ENCODE measurements around the gene BDKRB2. TPM values are rescaled to one million over a fixed set of nuclear protein-coding genes. Genes with fewer than 3 reads are reported as not detected.
A peak's percentile ranks its signal among the peaks of the same experiment; 100 is the strongest.

BDKRB2 gene
- total RNA-seq = 0.16 TPM

GRCh38 chr14:96204151-96205058 lies at the start of gene BDKRB2:
Gene BDKRB2 (plus strand): TSS chr14:96204839. CDS start chr14:96237108, 32,269 bp downstream.
- peak; percentile 31 for DNase-seq

GRCh38 chr14:96154900-96155299 lies 49.7 kb upstream of the BDKRB2 start:
- no peak for DNase-seq

GRCh38 chr14:96156804-96157760 lies 47.6 kb upstream of the BDKRB2 start:
- DNase-seq = no peak

DNA sequence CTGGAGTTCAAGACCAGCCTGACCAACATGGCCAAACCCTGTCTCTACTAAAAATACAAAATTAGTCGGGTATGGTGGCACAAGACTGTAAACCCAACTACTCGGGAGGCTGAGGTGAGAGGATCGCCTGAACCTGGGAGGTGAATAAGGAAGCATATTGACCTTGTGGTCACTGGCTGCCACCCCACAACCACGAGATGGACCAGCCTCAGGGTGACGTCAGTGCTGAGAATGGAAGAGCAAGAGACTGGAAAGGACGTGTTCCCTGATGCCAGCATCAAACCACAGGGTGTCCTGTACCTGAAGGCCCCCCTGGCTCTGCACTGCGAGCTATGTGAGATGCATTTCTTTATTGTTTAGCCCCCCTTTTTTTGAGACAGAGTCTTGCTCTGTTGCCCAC lies 45.9 kb upstream of the BDKRB2 start:
- no peak for DNase-seq

- DNase-seq = no peak
Measured at GRCh38 chr14:96160076-96160912, 44.3 kb upstream of the BDKRB2 start.

- DNase-seq = no peak
Measured at GRCh38 chr14:96160913-96161310, 43.7 kb upstream of the BDKRB2 start.

- no peak for DNase-seq
Measured at GRCh38 chr14:96161636-96162035, 43.0 kb upstream of the BDKRB2 start.

- no peak for DNase-seq
Measured at GRCh38 chr14:96162265-96162664, 42.4 kb upstream of the BDKRB2 start.

- no peak for DNase-seq
Measured at GRCh38 chr14:96162741-96163140, 41.9 kb upstream of the BDKRB2 start.

DNA sequence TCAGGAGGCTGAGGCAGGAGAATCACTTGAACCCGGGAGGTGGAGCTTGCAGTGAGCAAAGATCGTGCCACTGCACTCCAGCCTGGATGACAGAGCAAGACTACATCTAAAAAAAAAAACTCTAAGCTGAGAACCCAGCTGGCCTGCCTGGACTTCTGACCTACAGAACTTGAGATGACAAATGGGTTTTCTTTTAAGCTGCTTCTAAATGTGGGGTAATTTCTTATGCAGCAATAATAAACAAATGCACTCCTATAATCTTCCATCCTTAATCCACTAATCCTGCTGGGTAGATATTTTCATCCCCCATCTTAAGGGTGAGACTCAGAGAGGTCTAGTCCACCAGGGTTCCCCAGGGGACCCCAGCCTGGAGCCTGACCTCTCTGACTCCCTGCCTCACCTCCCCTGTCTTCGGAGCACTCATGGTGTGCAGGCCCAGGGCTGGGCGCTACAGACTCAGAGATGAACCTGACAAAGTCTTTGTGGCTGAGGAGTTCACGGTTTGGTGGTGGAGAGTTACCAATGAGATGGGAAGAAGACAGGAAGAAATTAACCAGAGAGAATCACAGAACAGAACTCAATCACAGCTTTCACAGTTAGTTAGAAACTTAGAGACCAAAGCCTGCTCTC lies 39.7 kb upstream of the BDKRB2 start:
- DNase-seq = no peak

DNA sequence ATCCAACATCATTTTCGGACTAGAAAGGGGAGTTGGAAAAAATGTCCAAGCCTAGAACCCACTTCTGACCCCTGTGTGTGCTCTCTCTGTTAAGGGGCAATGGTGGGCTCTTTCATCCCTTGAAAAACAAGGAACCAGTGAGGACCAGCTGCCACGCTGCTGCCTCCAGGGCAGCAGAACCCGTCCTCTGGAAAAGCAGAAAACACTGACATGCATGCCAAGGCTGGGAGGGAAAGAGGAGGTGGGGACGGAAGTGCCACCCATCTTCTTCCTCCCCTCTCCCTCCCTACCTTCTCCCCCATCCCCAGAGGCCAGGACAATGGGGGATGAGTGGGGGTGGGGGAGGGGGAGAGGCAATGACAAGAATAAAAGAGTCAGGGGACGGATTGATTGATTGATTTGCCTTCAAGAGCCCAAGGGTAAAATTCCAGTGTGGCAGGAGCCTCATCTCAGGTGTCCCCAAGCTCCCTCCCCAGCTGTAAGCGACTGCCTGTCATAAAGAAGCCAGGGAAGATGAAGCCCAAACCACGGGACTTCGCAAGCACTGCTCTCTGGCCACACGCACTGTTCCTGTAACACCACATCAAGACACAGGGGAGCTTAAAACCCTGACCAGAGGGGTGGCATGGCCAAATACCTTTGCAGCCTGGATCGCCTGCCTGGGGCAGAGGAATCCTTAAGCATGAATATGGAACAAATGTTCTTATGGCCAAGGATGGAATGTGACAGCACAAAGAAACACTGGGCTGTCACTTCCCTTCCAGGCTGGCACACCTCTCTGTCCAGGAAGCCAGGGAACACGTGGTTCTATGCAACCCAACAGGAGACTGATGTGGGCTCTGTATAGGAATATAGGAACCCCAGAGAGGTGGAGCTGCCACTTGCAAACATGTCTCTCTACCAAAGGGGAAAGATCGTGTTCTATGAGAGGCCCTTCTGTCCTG lies 38.9 kb upstream of the BDKRB2 start:
- DNase-seq = no peak

GRCh38 chr14:96166461-96167223 lies 38.0 kb upstream of the BDKRB2 start:
- no peak for DNase-seq

DNA sequence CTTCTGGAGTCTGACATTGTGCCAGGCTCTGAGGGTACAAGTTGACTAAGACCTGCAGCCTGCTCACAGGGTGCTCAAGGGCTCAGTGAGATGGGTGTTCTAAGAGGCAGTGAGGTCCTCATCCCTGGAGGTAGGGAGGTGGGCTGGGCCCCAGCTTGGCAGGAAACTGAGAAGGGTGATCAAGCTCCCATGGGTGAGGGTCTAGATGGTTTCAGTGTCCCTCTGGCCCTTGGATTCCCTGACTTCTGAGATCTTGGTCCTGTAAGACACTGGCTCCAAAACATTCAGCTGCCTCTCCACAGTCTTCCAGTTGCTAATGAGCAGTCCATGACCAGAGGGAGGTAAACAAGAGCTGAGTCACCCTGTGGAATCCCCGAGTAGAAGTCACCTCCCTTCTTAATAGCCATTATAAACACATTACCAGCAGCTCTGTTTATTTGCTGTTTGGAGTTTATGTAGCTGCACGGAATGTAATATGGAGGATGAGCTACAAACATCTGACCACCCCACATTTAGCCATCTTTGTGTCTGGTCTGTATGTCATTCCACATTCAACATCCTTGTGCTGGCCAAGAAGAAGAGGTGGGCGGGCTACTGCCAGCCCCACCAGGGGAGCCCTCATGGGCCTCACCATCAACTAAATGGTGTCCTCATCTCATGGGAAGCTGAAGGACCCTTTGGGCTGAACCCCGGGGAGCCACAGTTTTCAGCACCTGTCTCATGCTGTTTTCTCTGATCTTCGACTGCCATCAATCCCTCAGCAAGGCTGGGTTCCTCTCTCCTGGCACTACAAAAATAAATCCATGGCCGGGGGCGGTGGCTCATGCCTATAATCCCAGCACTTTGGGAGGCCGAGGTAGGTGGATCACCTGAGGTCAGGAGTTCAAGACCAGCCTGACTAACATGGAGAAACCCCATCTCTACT lies 37.2 kb upstream of the BDKRB2 start:
- DNase-seq = no peak

GRCh38 chr14:96168581-96168980 lies 36.1 kb upstream of the BDKRB2 start:
- no peak for DNase-seq

DNA sequence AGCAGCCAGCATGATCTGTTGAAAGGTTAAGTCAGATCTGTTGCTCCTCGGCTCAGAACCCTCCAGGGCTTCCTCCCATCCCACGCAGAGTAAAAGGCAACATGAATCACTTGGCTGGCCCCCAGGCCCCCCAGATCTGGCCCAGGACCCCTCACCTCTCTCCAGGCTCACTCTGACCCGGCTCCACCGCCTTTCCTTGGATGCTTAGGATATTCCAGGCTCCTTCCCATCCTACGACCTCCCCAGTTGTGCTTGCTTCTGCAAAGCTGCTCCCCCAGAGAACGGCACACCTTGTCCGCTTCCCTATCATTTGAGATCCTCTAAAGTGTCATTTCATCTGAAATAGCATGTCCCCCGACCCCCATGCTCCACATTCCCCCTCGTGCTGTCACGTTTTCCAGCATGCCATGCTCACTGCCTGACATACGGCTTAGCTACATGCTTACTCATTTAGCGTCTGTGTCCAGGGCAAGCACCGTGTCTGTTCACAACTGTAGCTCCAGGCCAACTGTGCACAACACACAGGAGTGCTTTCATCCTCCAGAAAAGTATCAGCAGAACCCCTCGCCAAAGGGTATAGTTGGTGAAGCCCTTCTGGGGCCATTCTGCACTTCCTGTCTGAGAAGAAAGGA lies 33.6 kb upstream of the BDKRB2 start:
- no peak for DNase-seq

- no peak for DNase-seq
Measured at GRCh38 chr14:96173636-96174475, 30.8 kb upstream of the BDKRB2 start.

DNA sequence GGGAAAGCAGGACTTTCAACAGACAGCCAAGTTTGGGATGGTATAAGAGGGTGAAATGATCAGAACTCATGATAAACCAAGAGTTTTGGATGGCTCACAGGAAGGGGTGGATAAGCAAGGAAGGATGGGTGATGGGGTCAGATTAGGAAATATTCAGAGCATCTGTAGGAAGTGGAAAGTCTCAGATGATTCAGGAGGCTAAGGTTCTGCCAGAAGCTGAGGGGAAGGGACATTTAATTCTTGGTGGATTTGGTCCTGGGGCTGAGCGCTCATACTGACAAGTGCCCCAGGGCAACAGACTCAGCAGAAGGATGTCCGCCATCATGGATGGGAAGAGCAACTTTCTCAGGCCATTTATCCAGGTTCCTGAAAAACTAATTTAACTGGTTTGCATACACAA lies 28.4 kb upstream of the BDKRB2 start:
- DNase-seq = no peak
